AG09309 (cell line): ENCODE results near the gene CTSO.

Experiments
- DNase-seq: peaks from one replicate; pipeline ENCODE4 v3.0.0-alpha.2; 2010; ENCODE audit warnings: low read depth
- H3K4me3 ChIP-seq: 2 replicates; pipeline ENCODE4 v1.5.1; 2011; ENCODE audit warnings: mild to moderate bottlenecking, low read depth, low read length, moderate library complexity; ENCODE audit not compliant: control insufficient read depth
- CTCF ChIP-seq: IDR thresholded peaks from 2 replicates; pipeline ENCODE4 v1.5.1; 2011; ENCODE audit warnings: mild to moderate bottlenecking, low read depth, low read length, inconsistent platforms; ENCODE audit not compliant: insufficient read depth, control insufficient read depth; ENCODE audit errors: missing control alignments

The CTSO gene

GRCh38 chr4:155953151-155954117, at the start of gene CTSO:
TSS of gene CTSO (minus strand) at chr4:155953866. CDS start at chr4:155953847, 19 bp downstream.
- TF ChIP-seq CTCF, result peak; percentile 62
- peak within 1 kb of the TSS; percentile 46 for H3K4me3 ChIP-seq
- DNase-seq, result no peak

GRCh38 chr4:156000491-156000890, 46.8 kb upstream of the CTSO start:
- no peak for TF ChIP-seq CTCF
- no peak overlapping the region for H3K4me3 ChIP-seq
- DNase-seq, result no peak

GRCh38 chr4:155999725-156000124, 46.1 kb upstream of the CTSO start:
- H3K4me3 ChIP-seq, result no peak overlapping the region
- DNase-seq, result no peak
- TF ChIP-seq CTCF, result peak; percentile 16

GRCh38 chr4:155995069-155995468, 41.4 kb upstream of the CTSO start:
- no peak overlapping the region for H3K4me3 ChIP-seq
- no peak for TF ChIP-seq CTCF
- DNase-seq, result no peak

GRCh38 chr4:155984106-155984797, 30.6 kb upstream of the CTSO start:
- no peak for TF ChIP-seq CTCF
- no peak for DNase-seq
- no peak overlapping the region for H3K4me3 ChIP-seq

- no peak overlapping the region for H3K4me3 ChIP-seq
- DNase-seq, result no peak
- no peak for TF ChIP-seq CTCF
These were observed 29.2 kb upstream of the CTSO start for GRCh38 chr4:155982736-155983385.
